ENCODE results near the gene ADAMTS6. TPM values are rescaled to one million over a fixed set of nuclear protein-coding genes. Genes with fewer than 3 reads are reported as not detected.
"Not testable (repeated sequence)": the region's sequence is repeated elsewhere in the genome, so short reads cannot be mapped to it uniquely, and the experiment has no call there.

ADAMTS6 gene
- total RNA-seq, 4 donors from 2014 or later, result 0.34 to 2.8 (median 2.0) TPM

DNA sequence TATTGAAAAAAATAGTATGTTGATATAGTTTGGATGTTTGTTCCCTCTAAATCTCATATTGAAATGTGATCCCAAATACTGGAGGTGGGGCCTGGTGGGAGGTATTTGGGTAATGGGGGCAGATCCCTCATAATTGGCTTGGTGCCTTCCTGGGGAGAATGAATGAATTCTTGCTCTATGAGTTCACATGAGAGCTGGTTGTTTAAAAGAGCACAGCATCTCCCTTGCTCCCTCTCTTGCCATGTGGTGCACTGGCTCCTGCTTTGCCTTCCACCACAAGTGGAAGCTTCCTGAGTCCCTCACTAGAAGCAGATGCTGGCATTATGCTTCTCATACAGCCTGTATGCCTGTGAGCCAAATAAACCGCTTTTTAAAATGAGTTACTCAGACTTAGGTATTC is 154.8 kb downstream of the ADAMTS6 start:
- Histone ChIP-seq H3K4me3 (no peak overlapping the region), H3K36me3 (no peaks in the 10 kb centered on the region), H3K9me3 (no peaks in the 10 kb centered on the region), H3K4me1 (no peaks in the 10 kb centered on the region), H3K27me3 (no peaks in the 10 kb centered on the region), H3K27ac (no peak overlapping the region)
- DNase-seq (ENCODE audit: low spot score in 2 of 2), result no peak
- WGBS, result 50% methylated on average over 1 of the region's 1 CpG
- TF ChIP-seq EP300 (IDR thresholded peaks at IDR 0.05), result no peak
- TF ChIP-seq POLR2AphosphoS5 (IDR thresholded peaks at IDR 0.05), result no peak
- TF ChIP-seq, protein P1, sequence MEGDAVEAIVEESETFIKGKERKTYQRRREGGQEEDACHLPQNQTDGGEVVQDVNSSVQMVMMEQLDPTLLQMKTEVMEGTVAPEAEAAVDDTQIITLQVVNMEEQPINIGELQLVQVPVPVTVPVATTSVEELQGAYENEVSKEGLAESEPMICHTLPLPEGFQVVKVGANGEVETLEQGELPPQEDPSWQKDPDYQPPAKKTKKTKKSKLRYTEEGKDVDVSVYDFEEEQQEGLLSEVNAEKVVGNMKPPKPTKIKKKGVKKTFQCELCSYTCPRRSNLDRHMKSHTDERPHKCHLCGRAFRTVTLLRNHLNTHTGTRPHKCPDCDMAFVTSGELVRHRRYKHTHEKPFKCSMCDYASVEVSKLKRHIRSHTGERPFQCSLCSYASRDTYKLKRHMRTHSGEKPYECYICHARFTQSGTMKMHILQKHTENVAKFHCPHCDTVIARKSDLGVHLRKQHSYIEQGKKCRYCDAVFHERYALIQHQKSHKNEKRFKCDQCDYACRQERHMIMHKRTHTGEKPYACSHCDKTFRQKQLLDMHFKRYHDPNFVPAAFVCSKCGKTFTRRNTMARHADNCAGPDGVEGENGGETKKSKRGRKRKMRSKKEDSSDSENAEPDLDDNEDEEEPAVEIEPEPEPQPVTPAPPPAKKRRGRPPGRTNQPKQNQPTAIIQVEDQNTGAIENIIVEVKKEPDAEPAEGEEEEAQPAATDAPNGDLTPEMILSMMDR (IDR thresholded peaks at IDR 0.05), result no peak
- TF ChIP-seq POLR2A (IDR thresholded peaks at IDR 0.05), result no peak

DNA sequence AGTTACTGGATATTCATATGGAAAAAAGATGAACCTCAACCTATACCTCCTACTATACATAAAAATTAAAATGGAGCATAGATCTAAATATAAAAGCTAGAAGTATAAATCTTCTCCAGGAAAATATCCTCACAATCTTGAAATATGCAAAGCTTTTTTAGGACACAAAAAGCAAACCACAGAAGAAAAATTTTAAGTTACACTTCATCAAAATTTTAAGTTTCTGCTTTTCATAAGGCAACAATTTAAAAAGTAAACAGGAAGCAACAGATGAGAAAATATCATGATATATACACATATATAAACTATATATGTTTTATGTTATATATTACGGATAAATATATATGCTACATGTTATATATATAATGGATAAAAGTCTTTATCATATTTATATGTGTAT is 157.5 kb downstream of the ADAMTS6 start:
- DNase-seq (ENCODE audit: low spot score in 2 of 2), result no peak
- Histone ChIP-seq H3K27ac (no peak overlapping the region), H3K4me1 (no peaks in the 10 kb centered on the region), H3K4me3 (no peak overlapping the region), H3K36me3 (no peaks in the 10 kb centered on the region), H3K27me3 (no peaks in the 10 kb centered on the region), H3K9me3 (no peaks in the 10 kb centered on the region)
- TF ChIP-seq POLR2AphosphoS5 (IDR thresholded peaks at IDR 0.05), result no peak
- TF ChIP-seq, protein P1 (IDR thresholded peaks at IDR 0.05), result no peak
- TF ChIP-seq EP300 (IDR thresholded peaks at IDR 0.05), result no peak
- TF ChIP-seq POLR2A (IDR thresholded peaks at IDR 0.05), result no peak
- 93% methylated on average over 1 of the region's 1 CpG for WGBS

DNA sequence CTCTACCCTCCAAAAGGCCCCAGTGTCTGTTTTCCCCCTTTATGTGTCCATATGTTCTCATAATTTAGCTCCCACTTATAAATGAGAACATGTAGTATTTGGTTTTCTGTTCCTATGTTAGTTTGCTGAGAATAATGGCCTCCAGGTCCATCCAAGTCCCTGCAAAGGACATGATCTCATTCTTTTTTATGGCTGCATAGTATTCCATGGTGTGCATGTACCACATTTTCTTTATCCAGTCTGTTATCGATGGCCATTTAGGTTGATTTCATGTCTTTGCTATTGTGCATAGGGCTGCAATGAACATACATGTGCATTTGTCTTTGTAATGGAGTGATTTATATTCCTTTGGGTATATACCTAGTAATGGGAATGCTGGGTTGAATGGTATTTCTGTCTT is 161.0 kb downstream of the ADAMTS6 start:
- H3K4me3 ChIP-seq; H3K36me3 ChIP-seq; H3K9me3 ChIP-seq; H3K27ac ChIP-seq; H3K4me1 ChIP-seq; H3K27me3 ChIP-seq; DNase-seq (ENCODE audit: low spot score in 2 of 2): not testable (repeated sequence)
- WGBS, result 91% methylated on average over 1 of the region's 1 CpG

DNA sequence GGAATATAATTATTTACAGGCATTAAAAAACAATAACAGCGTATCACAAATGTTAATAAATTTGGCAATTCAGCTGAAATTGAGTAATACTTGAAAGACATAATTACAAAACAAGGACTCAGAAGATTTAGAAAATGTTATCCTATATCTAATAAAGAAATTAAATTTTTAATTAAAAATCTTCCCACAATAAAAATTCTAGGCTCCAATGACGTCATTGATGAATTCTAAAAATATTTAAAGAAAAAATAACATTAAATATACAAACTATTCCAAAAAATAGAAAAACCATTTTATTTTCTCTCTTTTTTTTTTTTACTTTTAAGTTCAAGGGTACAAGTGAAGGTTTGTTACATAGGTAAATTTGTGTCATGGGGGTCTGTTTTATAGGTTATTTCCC is 161.5 kb downstream of the ADAMTS6 start:
- Histone ChIP-seq H3K36me3 (no peaks in the 10 kb centered on the region), H3K27me3 (no peaks in the 10 kb centered on the region), H3K27ac (no peak overlapping the region), H3K9me3 (no peaks in the 10 kb centered on the region), H3K4me1 (no peaks in the 10 kb centered on the region), H3K4me3 (no peak overlapping the region)
- WGBS, result 88% methylated on average over 2 of the region's 2 CpGs
- no peak for DNase-seq (ENCODE audit: low spot score in 2 of 2)
- TF ChIP-seq POLR2AphosphoS5 (IDR thresholded peaks at IDR 0.05), result no peak
- TF ChIP-seq, protein P1 (IDR thresholded peaks at IDR 0.05), result no peak
- no peak for TF ChIP-seq EP300 (IDR thresholded peaks at IDR 0.05)
- TF ChIP-seq POLR2A (IDR thresholded peaks at IDR 0.05), result no peak

DNA sequence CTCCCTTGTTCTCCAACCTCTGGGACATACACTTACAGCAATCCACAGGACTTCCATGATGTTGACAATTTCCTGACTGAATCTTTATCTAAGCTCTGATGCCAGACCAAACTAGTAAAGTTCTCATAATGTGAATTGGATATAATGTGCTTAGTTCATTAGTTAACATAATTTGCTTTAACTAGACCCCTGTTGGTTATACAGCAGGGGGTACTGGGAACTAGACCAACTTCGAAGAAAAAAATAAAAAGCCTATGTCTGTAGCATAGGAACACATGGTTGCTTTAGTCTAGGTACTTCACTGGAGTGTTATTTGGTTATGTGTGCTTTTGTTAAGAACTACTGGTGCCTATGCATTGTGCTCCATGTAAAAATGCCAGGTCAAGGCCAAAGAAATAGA is 173.8 kb downstream of the ADAMTS6 start:
- no peak overlapping the region for H3K27ac ChIP-seq
- no peaks in the 10 kb centered on the region for H3K4me1 ChIP-seq
- TF ChIP-seq EP300 (IDR thresholded peaks at IDR 0.05) (no peak), POLR2AphosphoS5 (IDR thresholded peaks at IDR 0.05) (no peak), POLR2A (IDR thresholded peaks at IDR 0.05) (no peak)
- TF ChIP-seq, protein P1 (IDR thresholded peaks at IDR 0.05), result no peak
- WGBS, result 90% methylated on average over 1 of the region's 1 CpG
- H3K9me3 ChIP-seq, result no peaks in the 10 kb centered on the region
- H3K36me3 ChIP-seq, result no peaks in the 10 kb centered on the region
- H3K4me3 ChIP-seq, result no peak overlapping the region
- H3K27me3 ChIP-seq, result no peaks in the 10 kb centered on the region
- no peak for DNase-seq (ENCODE audit: low spot score in 2 of 2)

DNA sequence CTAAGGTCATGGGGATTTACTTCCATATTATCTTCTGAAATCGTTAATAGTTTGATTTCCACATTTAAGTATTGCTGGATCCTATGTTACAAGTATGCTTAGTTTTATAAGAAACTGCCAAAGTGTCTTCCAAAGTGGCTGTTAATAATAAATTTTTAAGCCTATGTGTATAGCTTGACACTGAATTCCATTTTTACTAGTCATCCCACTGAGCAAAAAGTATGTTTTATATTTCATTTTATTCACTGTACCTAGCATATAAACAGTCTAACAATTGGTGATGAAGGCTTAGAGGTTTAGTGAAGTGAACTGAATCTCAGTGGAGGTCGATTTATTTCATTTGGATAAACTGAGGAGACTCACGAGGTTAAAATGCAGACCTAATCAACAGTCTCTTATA is 174.6 kb downstream of the ADAMTS6 start:
- Histone ChIP-seq H3K27me3 (no peaks in the 10 kb centered on the region), H3K27ac (no peak overlapping the region), H3K4me1 (no peaks in the 10 kb centered on the region), H3K9me3 (no peaks in the 10 kb centered on the region), H3K4me3 (no peak overlapping the region), H3K36me3 (no peaks in the 10 kb centered on the region)
- no peak for DNase-seq (ENCODE audit: low spot score in 2 of 2)
- WGBS, result 78% methylated on average over 3 of the region's 3 CpGs
- TF ChIP-seq EP300 (IDR thresholded peaks at IDR 0.05) (no peak), POLR2A (IDR thresholded peaks at IDR 0.05) (no peak), POLR2AphosphoS5 (IDR thresholded peaks at IDR 0.05) (no peak)
- TF ChIP-seq, protein P1 (IDR thresholded peaks at IDR 0.05), result no peak

Data from suprapubic skin (tissue), 4 donors.